ENCODE data around the gene GAP43. TPM values are rescaled to one million over a fixed set of nuclear protein-coding genes. Genes with fewer than 3 reads are reported as not detected.

GAP43 gene
- total RNA-seq, 1 donor from 2014 or later, result 0.22 TPM

DNA sequence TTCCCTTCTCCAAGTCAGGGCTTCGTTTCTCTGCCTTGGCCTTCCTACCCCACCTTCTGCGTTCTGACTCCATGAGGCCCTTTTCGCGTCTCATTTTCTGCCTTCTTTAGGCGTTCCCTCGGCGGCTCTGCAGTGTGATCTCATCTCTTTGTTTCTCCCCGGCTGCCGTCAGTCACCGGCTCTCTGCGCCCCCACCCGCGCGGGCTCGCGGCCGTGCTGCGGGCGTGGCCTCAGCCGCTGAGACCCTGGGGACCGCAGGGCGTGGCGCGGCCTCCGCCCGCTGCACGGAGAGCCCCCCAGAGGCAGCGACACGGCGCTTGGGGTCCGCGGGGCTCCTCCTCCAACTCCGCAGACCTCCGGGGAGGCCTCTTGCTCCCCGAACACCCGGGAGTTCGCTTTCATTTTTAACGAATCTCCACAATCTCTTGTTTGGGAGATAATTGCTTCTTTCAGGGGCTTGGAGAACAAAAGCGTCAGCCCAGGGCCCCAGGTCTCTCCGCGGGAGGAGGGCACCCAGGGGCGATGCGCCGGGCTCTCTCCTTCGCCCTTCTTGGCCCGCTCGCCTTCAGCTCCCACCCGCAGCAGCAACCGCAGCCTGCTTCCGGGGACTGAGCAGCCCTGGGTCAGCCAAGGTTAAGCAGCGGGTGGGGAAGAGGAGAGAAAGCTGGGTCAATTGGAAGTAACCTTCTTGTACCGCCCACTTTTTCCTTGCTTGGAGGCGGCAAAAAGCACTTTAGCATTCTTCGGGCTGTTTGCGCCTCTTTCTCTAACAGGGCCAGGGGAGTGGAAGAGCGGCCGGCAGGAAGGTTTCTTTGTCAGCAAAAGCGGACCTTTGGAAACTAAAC is 35.2 kb downstream of the GAP43 start:
- ATAC-seq (peak; percentile 95), DNase-seq (ENCODE audit: missing footprints) (peak; percentile 90)
- intact Hi-C loops (cut with DNase I), result no loop called here

DNA sequence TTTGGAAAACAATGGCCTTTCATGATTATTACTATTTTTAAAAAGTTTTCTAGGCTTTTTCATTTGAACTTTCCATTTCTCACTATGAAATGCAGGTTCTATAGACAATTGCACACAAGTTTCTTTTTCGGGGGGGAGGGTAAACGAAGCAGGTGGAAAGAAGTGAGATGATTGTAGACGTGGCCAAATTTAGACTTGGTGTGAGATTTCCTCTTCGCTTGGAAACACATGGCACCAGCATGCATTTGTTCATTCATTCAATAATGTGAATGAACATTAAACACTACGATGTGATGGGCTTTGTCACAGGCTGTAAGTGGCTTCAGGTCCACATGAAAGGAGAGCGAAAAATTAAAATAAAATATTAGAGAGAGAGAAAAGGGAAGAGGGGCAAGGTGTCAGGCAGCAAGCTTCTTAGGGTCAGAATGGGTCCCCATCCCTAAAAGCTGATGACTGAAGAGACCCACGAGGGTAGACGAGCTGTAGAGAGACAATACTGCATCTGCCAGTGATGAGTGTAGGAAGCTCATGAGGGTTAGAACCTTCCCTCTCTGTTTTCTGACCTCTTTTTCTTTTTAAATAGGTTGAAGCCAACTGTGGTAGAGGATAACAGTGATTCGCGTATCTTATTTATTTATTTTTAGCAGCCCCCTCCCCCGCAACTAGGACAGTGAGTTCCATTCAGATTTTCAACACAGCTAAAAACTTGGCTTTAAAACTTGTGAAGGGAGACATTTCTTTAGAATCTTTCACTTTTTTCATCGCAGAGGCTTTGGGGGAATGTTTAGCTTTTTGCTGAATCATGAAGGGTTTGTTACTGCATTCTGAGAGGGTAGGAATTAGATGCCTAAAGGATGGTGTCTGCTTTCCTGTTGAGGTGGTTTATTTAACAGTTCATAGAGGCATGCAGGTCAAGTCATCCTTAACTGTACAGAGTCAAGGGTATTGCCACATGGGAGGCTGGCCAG is 36.2 kb downstream of the GAP43 start:
- DNase-seq (ENCODE audit: missing footprints) (no peak), ATAC-seq (no peak)
- intact Hi-C loops (cut with DNase I), result no loop called here

DNA sequence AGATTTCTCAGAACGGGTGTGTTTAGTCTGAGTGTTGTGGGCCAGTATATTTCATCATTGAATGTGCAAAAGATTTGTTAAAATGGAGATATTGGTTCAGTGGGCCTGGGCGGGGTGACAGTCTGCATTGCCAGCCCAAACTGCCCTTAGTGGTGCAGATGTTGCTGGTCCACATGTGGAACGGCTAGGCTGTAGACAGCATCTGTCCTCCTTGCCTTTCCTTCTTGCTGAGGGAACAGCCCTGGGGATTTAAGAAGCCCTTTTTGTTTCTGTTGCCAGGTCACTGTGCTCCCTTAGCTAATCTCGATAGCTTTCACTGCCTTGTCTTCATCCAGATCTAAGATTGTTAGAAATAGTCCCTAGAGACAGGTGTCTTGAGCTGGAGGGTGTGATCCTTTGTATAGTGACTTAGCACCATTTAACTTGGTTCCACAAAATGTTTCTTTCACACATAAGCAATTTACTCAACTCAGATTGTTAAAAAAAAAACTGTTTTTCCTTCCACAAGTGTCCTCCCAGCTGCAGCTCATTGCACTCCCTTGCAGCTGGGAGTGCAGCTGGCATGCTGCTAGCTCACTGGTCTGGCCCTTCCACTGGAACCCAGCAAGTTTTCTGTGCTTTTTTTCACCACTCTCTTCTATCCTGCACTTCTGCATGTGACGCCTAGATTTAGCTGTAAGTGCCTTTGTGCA is 37.5 kb downstream of the GAP43 start:
- intact Hi-C loops (cut with DNase I), result no loop called here
- peak; percentile 45 for ATAC-seq
- no peak for DNase-seq (ENCODE audit: missing footprints)

DNA sequence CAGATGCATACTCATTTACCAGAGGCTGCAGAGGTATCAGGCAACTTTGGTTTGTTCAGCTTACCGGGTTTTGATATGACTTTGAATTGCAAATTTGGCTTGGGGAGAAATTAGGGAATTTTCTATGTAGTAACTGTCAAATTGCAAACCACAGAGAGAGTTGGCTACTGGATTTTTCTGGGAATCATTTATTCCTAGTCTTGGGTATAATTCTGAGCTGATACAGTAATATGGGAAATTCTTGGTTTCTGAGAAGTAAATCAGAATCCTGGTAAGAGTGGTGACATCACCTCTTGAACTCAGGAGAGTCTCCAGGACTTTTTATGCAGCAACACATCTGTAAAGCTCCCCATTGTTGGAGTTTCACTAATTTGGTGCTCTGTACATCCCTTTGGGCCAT is 39.0 kb downstream of the GAP43 start:
- no peak for DNase-seq (ENCODE audit: missing footprints)
- intact Hi-C loops (cut with DNase I), result no loop called here
- no peak for ATAC-seq

DNA sequence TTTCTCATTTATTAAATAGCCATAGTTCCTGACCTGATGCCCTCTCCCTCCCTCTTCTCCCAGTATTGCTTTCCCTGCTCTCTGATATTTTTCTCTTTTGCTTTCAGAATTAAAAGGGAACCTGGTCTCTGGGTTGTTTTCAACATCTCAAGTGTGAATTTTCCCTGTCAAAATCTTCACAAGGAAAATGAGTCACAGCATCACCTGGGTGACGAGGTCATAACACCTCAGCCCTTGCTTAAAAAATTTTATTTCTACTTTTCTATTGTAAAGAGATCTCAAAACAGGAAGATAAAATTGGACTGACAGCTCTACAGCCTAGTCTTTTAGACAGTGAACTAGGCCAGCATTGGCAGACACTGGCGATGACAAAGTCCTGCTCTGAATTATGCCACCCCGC is 40.1 kb downstream of the GAP43 start:
- intact Hi-C loops (cut with DNase I), result no loop called here
- DNase-seq (ENCODE audit: missing footprints) (no peak), ATAC-seq (no peak)

DNA sequence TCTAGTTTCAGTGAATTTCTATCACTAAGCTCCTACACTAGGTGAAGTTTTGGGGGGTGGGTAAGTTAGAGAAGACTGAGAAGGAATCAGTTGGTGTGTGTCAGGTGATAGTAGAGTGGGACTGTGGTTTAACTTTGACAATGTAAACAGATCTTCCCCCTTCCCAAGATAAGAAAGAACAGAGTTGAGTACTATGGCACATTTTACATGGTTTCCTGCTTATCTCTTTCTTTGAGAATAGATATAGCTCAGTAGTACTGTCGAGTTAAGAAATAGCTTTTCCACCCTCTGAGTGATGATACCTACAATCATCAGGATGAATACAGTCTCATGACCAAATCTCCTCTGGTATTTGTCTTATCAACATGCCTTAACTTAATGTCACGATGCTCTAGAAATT is 42.8 kb downstream of the GAP43 start:
- intact Hi-C loops (cut with DNase I), result no loop called here
- DNase-seq (ENCODE audit: missing footprints), result no peak
- ATAC-seq, result no peak

DNA sequence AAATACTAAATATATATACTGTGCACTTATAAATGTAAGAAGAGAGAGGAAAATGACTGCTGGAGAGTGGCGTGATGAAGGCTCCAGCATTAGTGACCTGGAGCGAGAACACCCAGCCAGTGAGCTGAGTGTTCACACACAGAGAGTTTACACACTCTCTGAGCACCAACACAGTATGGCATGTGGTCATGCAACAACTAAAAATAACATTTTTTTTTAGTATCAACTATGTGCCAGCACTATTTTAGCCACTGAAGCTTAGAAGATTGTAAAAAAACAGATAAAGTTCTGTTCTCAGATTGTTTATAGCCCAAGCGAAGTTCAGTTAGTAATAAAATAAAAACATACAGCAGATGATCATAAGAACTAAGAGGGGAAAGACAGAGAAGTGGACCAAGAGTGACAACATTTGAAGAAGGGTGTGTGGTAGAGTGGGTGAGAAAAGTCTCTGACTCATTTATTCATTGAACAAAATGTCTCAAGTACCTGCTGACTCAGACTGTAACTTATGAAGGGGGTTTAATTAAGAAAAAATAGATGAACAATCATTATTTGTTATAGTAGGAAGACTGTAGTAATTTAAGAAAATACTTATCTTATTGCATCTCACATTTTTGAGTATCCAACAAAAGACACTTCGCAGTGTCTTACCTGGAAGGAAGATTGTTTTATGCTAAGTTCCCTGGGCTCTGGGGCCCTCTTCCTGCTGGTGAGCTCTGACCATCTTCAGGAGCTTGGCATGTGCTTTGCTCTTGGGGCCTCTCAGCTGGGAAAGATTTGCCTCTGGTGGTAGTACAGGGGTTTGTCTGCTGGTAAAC is 43.8 kb downstream of the GAP43 start:
- intact Hi-C loops (cut with DNase I), result no loop called here
- DNase-seq (ENCODE audit: missing footprints) (no peak), ATAC-seq (no peak)

DNA sequence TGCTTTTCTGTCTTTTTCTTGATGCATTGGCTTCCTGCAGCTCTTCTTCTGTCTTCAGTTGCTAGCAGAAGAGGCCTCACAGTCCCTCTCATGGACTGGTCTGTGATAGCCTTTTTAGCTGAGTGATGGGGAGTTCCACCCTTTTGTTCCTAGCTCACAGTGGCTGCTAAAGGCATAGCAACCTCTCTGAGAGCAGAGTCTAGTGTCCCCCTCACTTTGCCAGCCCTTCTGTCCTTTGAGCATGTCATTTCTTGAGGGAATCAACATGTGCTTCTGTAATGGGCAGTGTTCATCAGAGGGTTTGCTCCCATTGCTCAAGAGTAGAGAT is 44.4 kb downstream of the GAP43 start:
- intact Hi-C loops (cut with DNase I), result no loop called here

DNA sequence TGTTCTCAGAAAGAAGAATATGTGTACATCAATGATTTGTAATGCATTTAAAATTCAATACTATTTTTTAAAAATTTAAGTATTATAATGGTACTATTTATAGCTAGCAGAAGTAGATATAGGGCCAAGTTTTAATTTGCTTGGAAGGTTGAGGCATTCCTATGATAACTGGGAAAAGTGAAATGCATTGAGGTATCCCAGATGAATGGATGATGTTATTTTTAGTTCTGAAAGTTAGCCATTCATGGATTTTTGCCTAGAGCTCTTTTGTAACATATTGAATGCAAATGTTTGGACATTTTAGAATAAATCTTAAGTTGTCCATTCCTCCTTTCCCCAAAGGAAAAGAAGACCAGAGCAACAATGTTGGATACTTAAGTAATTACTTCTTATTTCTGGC is 47.6 kb downstream of the GAP43 start:
- intact Hi-C loops (cut with DNase I), result no loop called here
- ATAC-seq (no peak), DNase-seq (ENCODE audit: missing footprints) (no peak)

More for the DNA sequence above, 44.4 kb downstream of the GAP43 start:
- ATAC-seq (no peak), DNase-seq (ENCODE audit: missing footprints) (no peak)

DNA sequence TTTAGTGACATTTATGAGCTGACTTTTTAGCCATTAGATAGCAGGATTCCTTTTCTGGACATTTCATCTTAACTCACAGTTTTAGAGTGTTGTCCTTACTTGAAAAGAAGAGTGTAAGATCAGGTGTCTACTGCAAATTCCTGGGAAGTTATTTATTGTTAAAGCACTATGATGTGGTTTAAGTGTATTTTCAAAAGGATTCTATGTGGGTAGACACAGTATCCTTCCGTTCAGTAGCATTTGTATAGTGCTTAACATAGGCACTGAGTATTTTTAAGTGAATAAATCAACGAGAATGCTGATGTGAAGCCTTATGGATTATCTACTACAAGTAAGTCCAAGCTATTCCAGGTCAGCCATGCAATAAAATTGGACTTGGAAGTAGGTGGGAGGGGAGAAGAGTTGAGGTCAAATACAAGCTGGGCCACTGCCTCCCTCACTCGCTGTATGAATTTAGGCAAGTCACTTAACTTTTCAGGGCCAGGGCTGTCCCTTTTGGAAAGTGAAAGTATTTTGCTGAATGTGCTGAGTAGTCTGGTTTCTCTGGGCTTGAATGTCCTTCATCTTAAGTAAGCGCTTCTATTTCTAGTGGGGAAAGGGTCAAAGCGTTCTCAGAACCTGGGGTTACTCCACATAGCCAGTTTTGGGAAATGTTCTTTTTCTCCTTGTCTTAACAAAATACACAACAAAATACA is 48.6 kb downstream of the GAP43 start:
- ATAC-seq, result no peak
- intact Hi-C loops (cut with DNase I), result no loop called here
- no peak for DNase-seq (ENCODE audit: missing footprints)

DNA sequence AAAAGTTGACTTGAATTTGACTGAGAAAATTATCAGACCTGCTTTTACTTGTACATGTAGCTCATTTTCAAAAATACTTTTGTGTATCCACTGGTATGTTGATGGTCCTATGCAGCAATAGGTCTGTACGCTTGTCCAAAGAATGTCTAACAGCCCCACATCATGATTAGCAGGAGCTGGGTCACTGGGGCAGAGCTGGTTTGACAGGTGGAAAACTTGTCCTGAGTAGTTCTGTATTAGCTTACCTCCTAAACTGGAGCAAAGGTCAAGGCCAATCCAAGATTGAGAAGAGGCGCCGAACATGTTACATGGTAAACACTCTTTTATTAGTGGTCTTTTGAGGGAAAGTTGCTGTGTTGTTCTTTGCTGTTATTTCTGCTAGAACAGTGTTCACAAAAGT is 50.6 kb downstream of the GAP43 start:
- DNase-seq (ENCODE audit: missing footprints) (no peak), ATAC-seq (no peak)
- intact Hi-C loops (cut with DNase I), result no loop called here

DNA sequence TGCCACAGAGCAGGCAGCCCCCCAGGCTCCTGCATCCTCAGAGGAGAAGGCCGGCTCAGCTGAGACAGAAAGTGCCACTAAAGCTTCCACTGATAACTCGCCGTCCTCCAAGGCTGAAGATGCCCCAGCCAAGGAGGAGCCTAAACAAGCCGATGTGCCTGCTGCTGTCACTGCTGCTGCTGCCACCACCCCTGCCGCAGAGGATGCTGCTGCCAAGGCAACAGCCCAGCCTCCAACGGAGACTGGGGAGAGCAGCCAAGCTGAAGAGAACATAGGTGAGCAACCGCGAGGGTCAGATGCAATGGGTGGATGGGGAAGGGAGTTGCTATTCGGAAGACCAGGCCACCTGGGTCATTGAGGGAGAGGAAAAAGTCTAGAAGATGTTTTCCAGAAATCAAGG is 53.0 kb downstream of the GAP43 start:
- intact Hi-C loops (cut with DNase I), result no loop called here
- ATAC-seq (no peak), DNase-seq (ENCODE audit: missing footprints) (no peak)

DNA sequence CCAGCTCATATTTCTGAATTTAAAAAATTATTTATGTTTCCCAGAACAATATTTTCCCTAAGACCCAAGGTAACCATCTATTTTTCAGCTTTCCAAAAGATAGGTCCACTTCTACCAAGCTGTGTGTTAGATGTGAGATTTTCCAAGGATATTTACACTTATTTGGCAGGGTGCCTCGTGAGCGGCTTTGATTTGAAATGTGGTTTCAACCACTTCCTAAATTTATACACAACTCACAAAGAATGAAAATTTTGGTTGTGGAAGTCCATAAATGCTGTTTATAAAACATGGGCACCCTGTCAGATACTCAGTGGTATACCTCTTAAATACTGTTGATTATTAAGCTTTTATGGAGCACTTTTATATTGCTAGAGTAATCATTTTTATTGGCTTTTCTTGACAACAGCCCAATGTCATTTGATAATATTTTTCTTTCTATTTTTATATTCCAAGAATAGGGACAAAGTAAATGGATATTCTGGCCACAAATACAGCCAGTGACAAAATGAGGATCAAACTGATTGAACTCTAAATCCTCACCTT is 57.6 kb downstream of the GAP43 start:
- no peak for ATAC-seq
- DNase-seq (ENCODE audit: missing footprints), result no peak
- intact Hi-C loops (cut with DNase I), result no loop called here

DNA sequence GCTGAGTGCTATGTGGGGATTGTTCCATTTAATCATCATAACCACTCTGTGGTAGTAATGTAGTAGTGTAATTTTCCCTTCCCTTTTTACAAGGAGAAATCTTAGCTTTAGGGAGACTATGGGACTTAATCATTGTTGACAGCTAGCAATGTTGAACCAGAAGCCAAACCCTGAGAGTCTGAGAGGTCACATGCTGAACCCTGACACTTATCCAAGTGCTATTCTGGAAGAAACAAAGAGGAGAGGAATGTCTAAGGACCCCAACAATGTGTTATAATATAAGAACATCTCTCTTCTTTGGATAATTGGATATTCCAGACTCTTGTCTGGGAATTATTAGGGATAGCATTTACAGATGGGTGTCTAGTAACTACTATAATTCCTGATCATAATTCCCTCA is 58.4 kb downstream of the GAP43 start:
- no peak for ATAC-seq
- intact Hi-C loops (cut with DNase I), result no loop called here

DNA sequence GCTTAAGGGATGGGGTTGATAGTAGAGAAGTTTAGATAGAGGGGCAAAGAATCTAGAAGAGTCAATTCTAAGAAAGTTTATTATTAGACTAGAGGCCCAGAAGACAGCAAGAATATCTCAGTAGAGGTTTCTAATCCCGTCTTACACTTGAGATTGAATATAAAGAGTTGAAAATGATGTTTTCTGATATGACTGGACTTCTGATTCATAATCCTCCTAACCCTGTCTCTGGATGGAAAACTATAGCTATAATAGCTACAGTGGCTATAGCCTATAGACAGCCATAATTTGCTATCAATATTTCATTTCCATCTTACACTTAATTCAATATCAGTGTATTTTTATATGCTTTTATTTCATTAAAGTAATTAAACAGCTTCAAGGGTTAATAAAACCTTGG is 60.0 kb downstream of the GAP43 start:
- intact Hi-C loops (cut with DNase I), result no loop called here
- ATAC-seq, result no peak
- no peak for DNase-seq (ENCODE audit: missing footprints)

More for the DNA sequence above, 58.4 kb downstream of the GAP43 start:
- no peak for DNase-seq (ENCODE audit: missing footprints)

DNA sequence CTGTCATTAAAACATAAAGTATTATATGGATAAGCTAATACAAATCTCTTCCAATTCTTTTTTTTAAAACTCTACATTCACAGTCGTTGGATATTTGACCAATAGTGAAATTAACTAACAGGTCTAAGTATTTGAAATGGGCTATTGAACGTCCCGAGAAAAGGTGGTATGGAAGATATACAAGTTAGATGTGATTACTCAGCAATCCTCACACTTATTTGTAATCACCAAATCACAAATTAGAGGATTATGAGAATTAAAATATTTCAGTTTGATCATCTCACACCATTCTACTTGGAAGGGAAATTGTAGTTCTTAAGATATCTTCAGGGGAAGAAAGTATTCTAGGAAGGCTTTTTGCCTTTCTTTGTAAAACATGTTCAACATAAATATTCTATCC is 60.5 kb downstream of the GAP43 start:
- intact Hi-C loops (cut with DNase I), result no loop called here
- no peak for DNase-seq (ENCODE audit: missing footprints)
- ATAC-seq, result no peak

DNA sequence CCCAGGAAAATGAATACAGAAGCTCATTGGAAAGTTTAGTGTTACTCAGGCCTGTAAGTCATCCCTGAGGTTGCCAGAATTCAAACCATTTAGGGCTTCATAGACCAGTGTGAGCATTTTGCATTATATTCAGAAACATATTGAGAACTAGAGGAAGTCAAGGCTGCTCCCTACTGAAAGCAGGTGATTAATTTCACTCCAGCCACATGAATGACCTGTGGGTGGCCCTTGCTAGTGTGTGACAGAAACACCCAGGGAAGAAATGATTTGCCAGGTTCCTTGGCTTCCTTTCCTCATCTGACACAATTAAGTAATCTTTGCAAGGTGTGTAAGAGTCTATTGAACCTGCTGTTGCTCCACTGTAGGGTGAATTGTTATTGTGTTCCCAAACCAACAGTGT is 61.8 kb downstream of the GAP43 start:
- DNase-seq (ENCODE audit: missing footprints), result no peak
- no peak for ATAC-seq
- intact Hi-C loops (cut with DNase I), result no loop called here

DNA sequence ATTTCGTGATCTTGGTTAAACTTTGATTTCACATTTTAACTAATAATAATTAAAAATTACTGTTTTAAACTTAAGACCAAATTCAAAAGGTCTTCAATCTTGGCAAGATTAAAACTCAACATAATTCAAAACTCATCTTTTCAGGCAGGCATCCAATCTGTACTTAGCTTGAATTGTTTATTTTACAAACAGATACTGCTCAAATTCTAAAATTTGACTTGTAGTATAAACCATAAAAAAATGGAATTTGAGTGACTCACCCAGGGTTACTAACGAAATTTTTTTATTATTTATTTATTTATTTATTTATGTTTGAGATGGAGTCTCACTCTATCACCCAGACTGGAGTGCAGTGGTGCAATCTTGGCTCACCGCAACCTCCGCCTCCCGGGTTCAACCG is 64.4 kb downstream of the GAP43 start:
- DNase-seq (ENCODE audit: missing footprints), result no peak
- ATAC-seq, result no peak
- intact Hi-C loops (cut with DNase I), result no loop called here
